Adrenal gland (tissue), 12 donors: ENCODE results near the gene PDZD7. TPM values are rescaled to one million over a fixed set of nuclear protein-coding genes. Genes with fewer than 3 reads are reported as not detected.

Source experiments
- DNase-seq, 7 donors: peaks; one replicate each; pipeline ENCODE4 v3.0.0-alpha.2; 2019 to 2020
- H3K27ac ChIP-seq, 5 donors: fragments of 200-600 bp; sonication (generic) in 4 of 5; 1 replicate in 3 of 5; 2 replicates in 2 of 5; pipeline versions ENCODE4 v1.5.1 to v1.8.0; 2016 to 2020; ENCODE audit warnings: mild to moderate bottlenecking in 1 of 5
- H3K27me3 ChIP-seq: fragments of 200-600 bp; 2 replicates; pipeline ENCODE4 v1.8.0; 2021
- H3K36me3 ChIP-seq, 2 donors: fragments of 200-600 bp; replicated peaks in 1 of 2; 1 replicate in 1 of 2; 2 replicates in 1 of 2; pipeline versions ENCODE4 v1.5.1 to v1.8.0; 2018 to 2022
- H3K4me1 ChIP-seq, 2 donors: fragments of 200-600 bp; replicated peaks in 1 of 2; 1 replicate in 1 of 2; 2 replicates in 1 of 2; pipeline versions ENCODE4 v1.5.1 to v1.8.0; 2018 to 2021
- H3K4me3 ChIP-seq, 4 donors: fragments of 200-600 bp; sonication (generic) in 3 of 4; one replicate each; pipeline ENCODE4 v1.5.1; 2016 to 2018
- H3K9me3 ChIP-seq, 3 donors: fragments of 200-600 bp; sonication (generic) in 1 of 3; replicated peaks in 1 of 3; 1 replicate in 2 of 3; 2 replicates in 1 of 3; pipeline versions ENCODE4 v1.5.1 to v1.8.0; 2016 to 2021
- POLR2A ChIP-seq, 2 donors: fragments of 450-650 bp; IDR thresholded peaks; one replicate each; pipeline ENCODE4 v1.6.1; 2017; ENCODE audit warnings: antibody characterized with exemption in 2 of 2, mild to moderate bottlenecking in 2 of 2, moderate library complexity in 1 of 2
- WGBS, 4 donors: extraction: QIAGEN DNeasy Blood & Tissue Kit in 2 of 4; methylation state at CpG; one replicate each; pipeline versions ENCODE4 v1.1.5 to v1.1.7; 2013 to 2017; 5-methylcytosine and 5-hydroxymethylcytosine counted together
- intact Hi-C, 2 donors: fragments of 100-400 bp; cut with DNase I; formaldehyde crosslinking; loops; one replicate each; pipeline versions ENCODE4 v1.14.1 to v1.15.0; 2022 to 2023
- polyA plus RNA-seq, 3 donors: library from polyadenylated mRNA; stranded (reverse); fragments of 200-250 nt in 2 of 3; fragments of 350-450 nt in 1 of 3; fragmentation: Illumina TruSeq in 1 of 3; extraction: RNeasy Lipid Tissue Mini Kit (QIAGEN cat#74804) in 1 of 3; gene quantifications; one replicate each; pipeline ENCODE4 v1.2.3, GENCODE V29; 2013 to 2014
- total RNA-seq, 9 donors: library from RNA; depleted of rRNA in 4 of 9; stranded (reverse); fragments of >200 nt in 4 of 9; fragments of 120-200 nt in 1 of 9; fragmentation: NEBNext Ultra II Directional in 1 of 9; extraction: Animal tissue kit (Norgen Biotek cat#: 25700) in 1 of 9; gene quantifications; one replicate each; pipeline versions ENCODE4 v1.1.0 to v1.2.4, GENCODE V29; 2013 to 2023
- TF ChIP-seq, protein P1 (sequence below), 6 experiments: fragments of 450-650 bp in 4 of 6; fragments of 200-600 bp in 2 of 6; sonication (generic) in 1 of 6; IDR thresholded peaks; 1 replicate in 5 of 6; 2 replicates in 1 of 6; pipeline versions ENCODE4 v1.5.1 to v1.8.0; 2016 to 2021; ENCODE audit warnings: antibody characterized with exemption in 6 of 6, mild to moderate bottlenecking in 2 of 6, moderate library complexity in 1 of 6
- donor health status: healthy with polysubstance abuse.
- donor health status: Bipolar disorder and iron deficiency.
- donor health status: DM: yes; HTN: yes; CAD: no.
- donor health status: DM: no; HTN: no; CAD: no.
- donor health status: DM: no; HTN: no; CAD: no.
- donor health status: DM: yes; HTN: yes; CAD: no.

PDZD7 gene
- total and polyA plus RNA-seq, 12 donors = 0.13 to 3.5 (median 0.60) TPM; not detected in 1

- Histone ChIP-seq H3K27me3 (peaks cover 16% of the 10 kb centered on the region), H3K9me3 (no peaks in the 10 kb centered on the region), H3K4me1 (peaks cover 18 to 39% of the 10 kb centered on the region in 2 donors), H3K4me3 (peak overlapping the region in 1 of 4 donors; percentile 46), H3K27ac (peak overlapping the region in 1 of 5 donors; percentile 62), H3K36me3 (no peaks in the 10 kb centered on the region)
- no peak for DNase-seq
- 79 to 92% (median 82%) methylated on average over 3 of the region's 3 CpGs for WGBS, 4 donors
- no peak for TF ChIP-seq POLR2A (IDR thresholded peaks at IDR 0.05)
- TF ChIP-seq, protein P1, sequence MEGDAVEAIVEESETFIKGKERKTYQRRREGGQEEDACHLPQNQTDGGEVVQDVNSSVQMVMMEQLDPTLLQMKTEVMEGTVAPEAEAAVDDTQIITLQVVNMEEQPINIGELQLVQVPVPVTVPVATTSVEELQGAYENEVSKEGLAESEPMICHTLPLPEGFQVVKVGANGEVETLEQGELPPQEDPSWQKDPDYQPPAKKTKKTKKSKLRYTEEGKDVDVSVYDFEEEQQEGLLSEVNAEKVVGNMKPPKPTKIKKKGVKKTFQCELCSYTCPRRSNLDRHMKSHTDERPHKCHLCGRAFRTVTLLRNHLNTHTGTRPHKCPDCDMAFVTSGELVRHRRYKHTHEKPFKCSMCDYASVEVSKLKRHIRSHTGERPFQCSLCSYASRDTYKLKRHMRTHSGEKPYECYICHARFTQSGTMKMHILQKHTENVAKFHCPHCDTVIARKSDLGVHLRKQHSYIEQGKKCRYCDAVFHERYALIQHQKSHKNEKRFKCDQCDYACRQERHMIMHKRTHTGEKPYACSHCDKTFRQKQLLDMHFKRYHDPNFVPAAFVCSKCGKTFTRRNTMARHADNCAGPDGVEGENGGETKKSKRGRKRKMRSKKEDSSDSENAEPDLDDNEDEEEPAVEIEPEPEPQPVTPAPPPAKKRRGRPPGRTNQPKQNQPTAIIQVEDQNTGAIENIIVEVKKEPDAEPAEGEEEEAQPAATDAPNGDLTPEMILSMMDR (IDR thresholded peaks at IDR 0.05) = no peak
- intact Hi-C loops = no loop called here
Measured at GRCh38 chr10:101065481-101066145, 34.7 kb upstream of the PDZD7 start.

- DNase-seq = no peak
- no peak for TF ChIP-seq POLR2A (IDR thresholded peaks at IDR 0.05)
- TF ChIP-seq, protein P1 (IDR thresholded peaks at IDR 0.05) = no peak
- H3K9me3 ChIP-seq = no peaks in the 10 kb centered on the region
- 71 to 83% (median 75%) methylated on average over 6 to 9 of the region's 9 CpGs for WGBS, 4 donors
- peaks cover 23 to 46% of the 10 kb centered on the region in 2 donors for H3K4me1 ChIP-seq
- no peak overlapping the region for H3K27ac ChIP-seq
- intact Hi-C loops = no loop called here
- peaks cover 16% of the 10 kb centered on the region for H3K27me3 ChIP-seq
- H3K36me3 ChIP-seq = no peaks in the 10 kb centered on the region
- H3K4me3 ChIP-seq = no peak overlapping the region
Measured at GRCh38 chr10:101064415-101065030, 33.6 kb upstream of the PDZD7 start.

GRCh38 chr10:101063548-101064414 lies 32.9 kb upstream of the PDZD7 start:
- Histone ChIP-seq H3K9me3 (no peaks in the 10 kb centered on the region), H3K27ac (no peak overlapping the region), H3K4me3 (no peak overlapping the region)

More at GRCh38 chr10:101063548-101064414, 32.9 kb upstream of the PDZD7 start:
- peaks cover 23 to 46% of the 10 kb centered on the region in 2 donors for H3K4me1 ChIP-seq
- no peaks in the 10 kb centered on the region for H3K36me3 ChIP-seq
- intact Hi-C loops = no loop called here
- H3K27me3 ChIP-seq = peaks cover 16% of the 10 kb centered on the region
- WGBS, 4 donors = 47 to 62% (median 58%) methylated on average over 8 to 15 of the region's 15 CpGs
- TF ChIP-seq, protein P1 (IDR thresholded peaks at IDR 0.05) = no peak
- no peak for TF ChIP-seq POLR2A (IDR thresholded peaks at IDR 0.05)
- no peak for DNase-seq
